Effector memory CD4-positive, alpha-beta T cell (primary cell): ENCODE results near the gene ANAPC1.
"Not testable (repeated sequence)": the region's sequence is repeated elsewhere in the genome, so short reads cannot be mapped to it uniquely, and the experiment has no call there.

Source experiments
- DNase-seq, 3 donors: peaks; one replicate each; pipeline ENCODE4 v3.0.0-alpha.2; 2020
- H3K27ac ChIP-seq: 2 replicates; pipeline ENCODE4 v1.7.0; 2013; ENCODE audit warnings: mild to moderate bottlenecking, low read length, moderate library complexity; ENCODE audit not compliant: insufficient read depth, poor library complexity, severe bottlenecking
- H3K27me3 ChIP-seq: replicated peaks from 2 replicates; pipeline ENCODE4 v1.7.0; 2013; ENCODE audit warnings: mild to moderate bottlenecking, low read length; ENCODE audit not compliant: insufficient read depth, control insufficient read depth, poor library complexity, severe bottlenecking
- H3K36me3 ChIP-seq: 2 replicates; pipeline ENCODE4 v1.7.0; 2013; ENCODE audit warnings: mild to moderate bottlenecking, low read length, moderate library complexity; ENCODE audit not compliant: control insufficient read depth, insufficient read depth
- H3K4me1 ChIP-seq: 2 replicates; pipeline ENCODE4 v1.7.0; 2013; ENCODE audit warnings: low read length, mild to moderate bottlenecking; ENCODE audit not compliant: control insufficient read depth, insufficient read depth, poor library complexity, severe bottlenecking
- H3K4me3 ChIP-seq: 2 replicates; pipeline ENCODE4 v1.7.0; 2013; ENCODE audit warnings: low read length, low read depth, mild to moderate bottlenecking; ENCODE audit not compliant: insufficient read depth, poor library complexity, severe bottlenecking
- H3K9me3 ChIP-seq: 2 replicates; pipeline ENCODE4 v1.7.0; 2013; ENCODE audit warnings: mild to moderate bottlenecking, low read length, moderate library complexity; ENCODE audit not compliant: control insufficient read depth

Gene ANAPC1

GRCh38 chr2:111768266-111769190, 115.5 kb downstream of the ANAPC1 start:
- not testable (repeated sequence) for H3K9me3 ChIP-seq

GRCh38 chr2:111767087-111767486, 116.9 kb downstream of the ANAPC1 start:
- not testable (repeated sequence) for H3K27me3 ChIP-seq, H3K4me1 ChIP-seq, H3K36me3 ChIP-seq, DNase-seq, H3K27ac ChIP-seq, H3K4me3 ChIP-seq, H3K9me3 ChIP-seq

More at GRCh38 chr2:111768266-111769190, 115.5 kb downstream of the ANAPC1 start:
- H3K4me3 ChIP-seq, H3K27ac ChIP-seq, DNase-seq, H3K4me1 ChIP-seq, H3K36me3 ChIP-seq, H3K27me3 ChIP-seq: not testable (repeated sequence)

- H3K27ac ChIP-seq, DNase-seq, H3K4me3 ChIP-seq, H3K4me1 ChIP-seq, H3K9me3 ChIP-seq, H3K27me3 ChIP-seq, H3K36me3 ChIP-seq: not testable (repeated sequence)
Measured at GRCh38 chr2:111766295-111766694, 117.7 kb downstream of the ANAPC1 start.

GRCh38 chr2:111764151-111764550, 119.8 kb downstream of the ANAPC1 start:
- H3K27me3 ChIP-seq, DNase-seq, H3K27ac ChIP-seq, H3K4me1 ChIP-seq, H3K9me3 ChIP-seq, H3K4me3 ChIP-seq, H3K36me3 ChIP-seq: not testable (repeated sequence)

GRCh38 chr2:111760697-111761284, 123.2 kb downstream of the ANAPC1 start:
- not testable (repeated sequence) for H3K27ac ChIP-seq, H3K4me3 ChIP-seq, H3K36me3 ChIP-seq, H3K9me3 ChIP-seq, H3K27me3 ChIP-seq, H3K4me1 ChIP-seq, DNase-seq

- H3K4me1 ChIP-seq, H3K27me3 ChIP-seq, H3K9me3 ChIP-seq, H3K27ac ChIP-seq, H3K4me3 ChIP-seq, DNase-seq, H3K36me3 ChIP-seq: not testable (repeated sequence)
Measured at GRCh38 chr2:111752533-111752932, 131.5 kb downstream of the ANAPC1 start.

- not testable (repeated sequence) for DNase-seq, H3K27me3 ChIP-seq
Measured at GRCh38 chr2:111750641-111751040, 133.4 kb downstream of the ANAPC1 start.

GRCh38 chr2:111748429-111748828, 135.6 kb downstream of the ANAPC1 start:
- H3K36me3 ChIP-seq, H3K9me3 ChIP-seq, H3K27me3 ChIP-seq, H3K4me1 ChIP-seq, H3K4me3 ChIP-seq, H3K27ac ChIP-seq, DNase-seq: not testable (repeated sequence)

More at GRCh38 chr2:111750641-111751040, 133.4 kb downstream of the ANAPC1 start:
- not testable (repeated sequence) for H3K36me3 ChIP-seq, H3K27ac ChIP-seq, H3K4me3 ChIP-seq, H3K4me1 ChIP-seq, H3K9me3 ChIP-seq

- not testable (repeated sequence) for H3K36me3 ChIP-seq, H3K27ac ChIP-seq, H3K4me3 ChIP-seq, H3K27me3 ChIP-seq, H3K4me1 ChIP-seq, H3K9me3 ChIP-seq
- peak; percentile 56 to 65 (median 64) for DNase-seq
Measured at GRCh38 chr2:111747410-111748115, 136.4 kb downstream of the ANAPC1 start.

- H3K27ac ChIP-seq, DNase-seq, H3K4me1 ChIP-seq, H3K36me3 ChIP-seq, H3K27me3 ChIP-seq, H3K9me3 ChIP-seq, H3K4me3 ChIP-seq: not testable (repeated sequence)
Measured at GRCh38 chr2:111744751-111745150, 139.2 kb downstream of the ANAPC1 start.
